NT2/D1 (cell line): Measurements from ENCODE around the gene GPR18.
"Not testable (repeated sequence)": the region's sequence is repeated elsewhere in the genome, so short reads cannot be mapped to it uniquely, and the experiment has no call there.

Experiments
- SUZ12 ChIP-seq: IDR thresholded peaks from 2 replicates; pipeline ENCODE4 v1.6.1; 2011; ENCODE audit not compliant: insufficient read length, insufficient read depth; ENCODE audit errors: extremely low read depth
- YY1 ChIP-seq: IDR thresholded peaks from 2 replicates; pipeline ENCODE4 v1.6.1; 2011; ENCODE audit not compliant: insufficient read length, insufficient read depth

- not testable (repeated sequence) for TF ChIP-seq YY1, SUZ12
Measured at GRCh38 chr13:99249178-99249577, 9.0 kb downstream of the GPR18 start.
